GM19468 (cell line): Measurements from ENCODE around the gene TMEM252.

Source experiments
- ATAC-seq: cut with Tn5 transposase; IDR thresholded peaks from one replicate; pipeline ENCODE4 v1.9.1; 2021; ENCODE audit warnings: mild to moderate bottlenecking, moderate library complexity, moderate number of reproducible peaks; ENCODE audit not compliant: unreplicated experiment; ENCODE audit errors: extremely low read depth

Gene TMEM252

DNA sequence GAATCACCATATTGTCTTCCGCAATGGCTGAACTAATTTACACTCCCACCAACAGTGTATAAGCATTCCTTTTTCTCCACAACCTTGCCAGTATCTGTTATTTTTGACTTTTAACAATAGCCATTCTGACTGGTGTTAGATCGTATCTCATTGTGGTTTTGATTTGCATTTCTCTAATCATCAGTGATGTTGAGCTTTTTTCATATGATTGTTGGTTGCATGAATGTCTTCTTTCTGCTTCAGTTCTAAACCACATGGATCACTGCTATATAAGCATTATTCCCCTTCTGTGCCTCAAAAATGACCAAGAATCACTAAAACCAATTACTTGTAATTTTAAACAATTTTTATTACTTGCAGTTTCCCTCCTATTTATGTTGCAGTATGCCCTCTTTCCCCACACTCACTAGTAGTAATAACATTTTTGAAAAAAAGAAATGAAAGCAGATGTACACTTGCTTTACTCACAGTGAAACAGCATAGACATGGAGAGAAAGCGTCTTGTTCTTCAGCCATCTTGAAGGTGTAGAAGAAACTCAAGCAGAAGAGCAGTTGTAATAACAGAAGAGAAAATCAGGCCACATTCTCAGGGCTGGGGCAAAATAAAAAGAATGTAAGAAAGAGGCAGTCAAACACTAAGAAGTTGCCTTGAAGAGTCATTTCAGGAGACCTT lies 4.5 kb upstream of the TMEM252 start:
- no peak for ATAC-seq

DNA sequence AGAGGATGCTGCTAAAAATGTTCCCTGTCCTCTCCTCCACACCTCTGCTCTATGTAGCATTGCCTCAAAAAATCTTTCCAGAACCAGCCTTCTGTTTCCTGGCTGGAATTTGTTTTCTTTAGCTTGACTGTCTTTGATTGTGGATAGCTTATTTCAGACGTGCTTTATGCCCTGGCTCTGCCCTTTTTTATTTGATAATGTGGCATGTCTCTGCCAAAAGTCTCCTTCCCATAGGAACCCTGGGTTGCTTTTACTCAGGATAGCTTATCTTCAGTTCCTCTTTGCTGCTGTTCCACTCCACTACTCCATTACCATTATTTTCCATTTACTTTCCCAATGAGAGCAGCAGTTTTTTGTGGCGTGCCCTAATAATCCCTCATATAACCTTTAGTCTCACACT lies 885 bp upstream of the TMEM252 start:
- ATAC-seq: no peak

DNA sequence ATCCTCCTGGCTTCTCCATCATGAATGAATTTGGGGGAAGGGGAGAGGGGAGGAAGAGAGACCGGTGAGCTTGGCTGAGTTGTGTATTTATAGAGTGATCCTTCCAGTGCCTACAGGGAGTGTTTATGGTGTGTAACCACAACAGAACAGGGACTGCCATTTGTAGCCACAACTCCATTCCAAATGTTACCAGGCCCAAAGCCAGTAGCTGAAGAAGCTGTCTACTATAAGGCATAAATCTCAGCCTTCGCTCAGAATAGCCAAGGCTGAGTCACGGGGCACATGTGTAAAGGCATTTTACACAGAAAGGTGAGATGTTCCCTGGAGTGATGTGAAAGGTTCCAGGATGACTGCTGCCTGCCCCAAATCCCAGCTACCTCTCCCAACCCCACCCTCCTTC lies 2.5 kb downstream of the TMEM252 start:
- ATAC-seq: no peak

GRCh38 chr9:68537616-68537880 lies 3.1 kb downstream of the TMEM252 start:
- no peak for ATAC-seq

DNA sequence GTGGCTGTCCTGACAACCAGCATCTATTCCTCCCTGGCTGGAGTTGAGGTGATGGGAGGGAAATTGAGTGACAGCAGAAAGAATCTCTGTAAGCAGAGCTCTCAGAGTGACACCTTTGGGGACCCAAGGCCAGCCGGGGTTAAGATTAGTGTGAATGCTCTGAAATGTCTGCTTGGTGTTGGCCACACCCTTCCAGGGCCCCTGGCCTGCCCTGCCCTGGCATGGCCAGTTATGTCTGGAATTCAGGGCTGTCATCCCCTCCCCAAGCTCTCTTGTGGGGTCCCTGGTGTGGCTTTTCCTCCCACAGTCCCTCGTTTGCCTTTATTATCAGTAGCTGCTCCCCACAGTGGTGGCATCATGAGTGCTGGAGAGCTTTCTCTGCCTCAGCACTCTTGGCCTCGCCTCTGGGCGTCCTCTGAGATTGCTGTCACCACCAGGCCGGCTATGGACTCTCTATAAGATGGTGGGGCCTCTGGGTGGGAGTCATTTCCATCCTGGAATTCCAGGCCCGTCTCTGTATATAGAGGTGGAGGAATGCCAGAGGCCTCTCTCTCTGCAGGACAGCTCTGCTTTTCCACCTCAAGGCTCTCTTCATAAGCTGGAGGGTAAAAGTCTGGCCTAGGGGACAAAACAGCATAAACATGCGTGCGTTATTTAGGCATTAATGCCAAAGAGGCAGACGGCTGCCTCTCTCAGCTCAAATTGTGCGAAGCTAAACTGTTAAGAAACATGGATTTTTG lies 3.6 kb downstream of the TMEM252 start:
- no peak for ATAC-seq

DNA sequence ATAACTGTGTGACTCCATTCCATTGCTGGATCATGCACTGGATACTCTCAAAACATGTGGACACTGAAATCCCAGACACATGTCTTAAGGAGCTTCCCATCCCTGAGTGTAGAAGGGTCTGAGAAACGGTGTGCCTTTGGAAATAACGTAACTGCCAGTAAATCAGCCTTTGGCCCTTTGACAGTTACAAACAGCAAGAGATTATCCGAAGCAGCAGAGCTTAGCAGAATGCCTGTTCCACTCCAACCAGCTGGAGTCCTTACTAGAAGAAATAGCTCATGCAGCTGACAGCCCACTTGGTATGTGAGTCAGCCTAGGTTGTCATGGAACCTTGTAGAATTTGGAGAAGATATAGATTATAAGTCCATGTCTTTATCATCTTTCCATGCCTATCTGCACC lies 7.0 kb downstream of the TMEM252 start:
- ATAC-seq: no peak

GRCh38 chr9:68532131-68532530 lies 8.6 kb downstream of the TMEM252 start:
- ATAC-seq: no peak

- no peak for ATAC-seq
Measured at GRCh38 chr9:68530618-68531017, 10.1 kb downstream of the TMEM252 start.

GRCh38 chr9:68523367-68523936 lies 17.2 kb downstream of the TMEM252 start:
- no peak for ATAC-seq

DNA sequence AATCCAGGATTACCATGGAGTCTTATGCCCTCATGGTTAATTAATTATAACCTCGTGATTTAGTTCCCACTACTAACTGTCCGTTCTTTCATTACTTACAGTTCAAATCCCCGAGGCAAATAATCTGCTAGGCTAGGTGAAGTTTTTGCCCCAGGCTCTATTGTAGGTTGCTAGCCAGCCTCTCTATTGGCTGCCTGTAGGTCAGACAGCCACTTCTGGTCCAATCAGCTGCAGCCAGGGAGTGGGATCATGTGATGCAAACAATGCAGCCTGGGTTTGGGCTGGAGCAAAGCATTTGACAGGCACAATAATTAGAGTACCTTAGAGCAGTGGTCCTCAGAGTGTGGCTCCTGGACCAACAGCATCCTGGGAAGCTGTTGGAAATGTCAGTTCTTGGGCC lies 17.7 kb downstream of the TMEM252 start:
- no peak for ATAC-seq

DNA sequence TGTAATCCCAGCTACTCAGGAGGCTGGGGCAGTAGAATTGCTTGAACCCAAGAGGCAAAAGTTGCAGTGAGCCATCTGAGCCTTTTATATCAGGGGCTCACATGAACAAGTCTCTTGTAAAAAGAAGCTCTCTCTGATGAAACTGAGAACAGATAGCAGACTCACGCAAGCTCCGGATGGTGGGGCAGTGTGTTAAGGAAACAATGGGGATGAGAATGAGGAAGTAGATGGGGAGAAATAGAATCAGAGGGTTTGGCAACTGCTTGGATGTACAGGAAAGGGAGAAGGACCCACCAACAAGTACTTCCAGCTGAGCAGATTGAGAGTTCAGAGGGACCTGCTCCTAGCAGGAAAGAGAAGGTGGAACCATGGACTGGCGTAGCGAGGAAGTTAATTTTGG lies 18.6 kb downstream of the TMEM252 start:
- ATAC-seq: no peak

DNA sequence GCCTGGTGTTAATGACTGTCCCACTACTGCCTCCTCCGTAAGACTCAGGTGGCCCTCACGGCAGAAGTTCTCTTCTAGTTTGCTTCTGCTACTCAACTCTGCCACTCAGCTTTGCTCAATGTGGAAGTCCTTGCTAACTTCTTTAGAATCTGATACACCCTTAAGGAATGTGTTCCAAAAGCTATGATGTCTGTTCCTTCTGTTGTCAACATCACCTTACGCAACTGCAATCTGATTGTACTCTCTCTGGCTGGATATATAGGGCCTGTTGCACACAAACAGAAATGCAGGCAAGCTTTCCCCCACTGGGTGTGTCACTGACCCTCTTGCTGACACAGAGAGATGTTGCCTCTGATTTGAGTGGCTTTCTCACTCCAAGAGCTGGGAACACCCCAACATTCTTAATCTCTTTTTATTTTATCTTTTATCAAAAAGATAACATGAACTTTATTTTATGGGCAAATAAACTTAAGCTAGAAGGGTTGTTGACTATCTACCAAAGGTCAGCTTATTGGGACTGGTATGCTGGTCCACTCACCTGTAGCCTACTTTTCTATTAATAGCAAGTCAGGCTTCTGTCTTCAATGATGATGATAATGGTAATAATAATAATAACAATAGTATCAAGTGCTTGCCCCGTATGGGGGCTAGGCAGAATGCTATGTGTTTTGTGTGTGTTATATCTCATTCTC lies 25.2 kb downstream of the TMEM252 start:
- ATAC-seq: no peak

DNA sequence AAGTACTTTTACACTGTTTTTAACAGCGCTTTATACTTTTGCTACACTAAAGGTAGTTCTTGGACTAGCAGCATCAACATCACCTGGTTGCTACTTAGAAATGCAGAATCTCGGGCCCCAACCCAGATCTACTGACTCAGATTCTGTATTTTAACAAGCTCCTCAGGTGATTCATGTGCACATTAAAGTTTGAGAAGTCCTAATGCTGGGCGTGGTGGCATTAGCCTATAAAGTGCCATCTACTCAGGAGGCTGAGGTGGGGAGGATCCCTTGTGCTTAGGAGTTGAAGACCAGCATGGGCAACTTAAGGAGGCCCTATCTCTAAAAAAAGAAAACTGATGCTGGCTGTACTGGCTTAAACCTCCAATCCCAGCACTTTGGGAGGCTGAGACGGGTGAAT lies 26.7 kb downstream of the TMEM252 start:
- ATAC-seq: no peak

- no peak for ATAC-seq
Measured at GRCh38 chr9:68513385-68513784, 27.3 kb downstream of the TMEM252 start.

- ATAC-seq: no peak
Measured at GRCh38 chr9:68509689-68510088, 31.0 kb downstream of the TMEM252 start.

DNA sequence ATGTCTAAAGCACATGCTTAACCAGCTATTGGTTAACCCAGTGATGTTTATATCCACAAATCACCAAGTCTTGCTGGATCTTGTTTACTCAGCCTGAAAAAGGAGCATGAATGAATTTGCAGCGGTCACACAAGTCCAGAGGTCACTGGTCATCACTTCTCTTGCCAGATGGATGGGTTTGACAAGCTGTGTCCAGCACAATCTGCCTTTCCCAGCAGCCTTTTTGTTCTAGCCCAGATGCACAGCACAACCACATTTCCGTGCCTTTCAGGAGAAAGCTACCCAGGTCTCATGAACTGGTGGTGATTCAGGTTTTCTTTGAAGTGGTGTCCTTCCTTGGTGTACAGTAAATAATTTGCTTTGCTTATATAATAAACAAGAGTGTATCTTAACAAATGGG lies 32.1 kb downstream of the TMEM252 start:
- no peak for ATAC-seq

GRCh38 chr9:68507806-68508145 lies 32.9 kb downstream of the TMEM252 start:
- no peak for ATAC-seq

DNA sequence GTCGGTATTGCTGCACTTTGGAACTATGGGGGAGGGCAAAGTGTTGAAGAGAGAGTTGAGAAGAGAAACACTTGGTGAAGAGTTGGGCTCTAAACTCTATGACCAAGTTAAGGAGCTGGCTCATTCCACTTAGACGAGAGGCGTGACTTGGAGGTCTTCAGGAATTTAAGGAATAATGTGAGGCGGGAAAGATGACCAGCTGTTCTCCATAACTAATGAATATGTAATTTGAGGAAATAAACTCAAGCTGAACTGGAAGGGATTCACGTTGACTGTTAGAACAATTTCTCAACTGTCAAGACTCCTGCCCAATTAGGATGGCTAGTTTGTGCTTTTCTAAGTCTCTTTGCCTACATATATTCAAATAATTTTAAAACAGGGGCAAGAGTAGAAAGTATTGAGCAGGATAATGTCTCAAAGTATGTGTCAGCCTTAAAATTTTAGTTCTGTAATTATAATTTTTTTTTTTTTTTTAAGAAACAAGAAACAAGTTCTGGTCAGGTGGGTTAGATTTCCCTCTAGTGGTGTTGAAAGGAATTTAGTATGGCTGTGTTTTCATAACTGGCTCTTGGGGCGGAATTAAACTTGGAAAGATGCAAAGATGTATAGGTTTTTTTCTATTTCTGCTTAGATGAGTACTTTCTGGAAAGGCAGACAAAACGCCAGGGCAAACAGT lies 33.4 kb downstream of the TMEM252 start:
- ATAC-seq: no peak

DNA sequence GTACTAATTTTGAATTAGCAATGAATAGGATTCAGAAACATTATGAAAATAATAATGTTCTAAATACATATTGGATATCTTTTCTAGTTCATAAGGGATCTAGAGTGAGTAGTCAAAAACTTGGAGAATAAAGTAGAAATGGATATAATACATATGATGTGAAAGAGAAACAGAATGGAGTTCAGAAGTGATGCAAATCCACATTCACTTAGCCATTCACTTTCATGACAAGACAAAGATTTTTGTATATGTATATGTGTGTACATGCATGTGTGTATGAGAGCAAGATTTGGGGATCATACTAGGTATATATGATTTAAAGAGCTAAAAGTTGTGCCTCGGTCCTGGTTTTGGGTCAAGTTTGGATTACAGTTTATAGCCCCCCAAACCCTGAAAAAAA lies 34.1 kb downstream of the TMEM252 start:
- no peak for ATAC-seq

- ATAC-seq: no peak
Measured at GRCh38 chr9:68505681-68506409, 34.8 kb downstream of the TMEM252 start.
